Activated T-helper 2 cell treated with anti-CD3 and anti-CD28 coated beads, Interferon-gamma antibody, Interleukin-2, Interleukin-4, amounts not matched to agents 10 μg/mL and 5 μg/mL and 100 μg/mL, durations not matched to agents 14 hours and 24 hours and 36 hours (primary cell): Measurements from ENCODE around the gene AKT1S1. TPM values are rescaled to one million over a fixed set of nuclear protein-coding genes. Genes with fewer than 3 reads are reported as not detected.

Experiments used
- DNase-seq: peaks from one replicate; pipeline ENCODE4 v3.0.0; 2021; ENCODE audit warnings: low spot score
- H3K27ac Mint-ChIP-seq: one replicate; pipeline ENCODE4 v1.8.0; 2021; ENCODE audit warnings: mixed read lengths
- H3K27me3 Mint-ChIP-seq: one replicate; pipeline ENCODE4 v1.8.0; 2021; ENCODE audit warnings: low read depth, mixed read lengths
- H3K36me3 Mint-ChIP-seq: one replicate; pipeline ENCODE4 v1.8.0; 2021; ENCODE audit warnings: low read depth, mixed read lengths
- H3K4me1 Mint-ChIP-seq: one replicate; pipeline ENCODE4 v1.8.0; 2021; ENCODE audit warnings: low read depth, mixed read lengths
- H3K4me3 Mint-ChIP-seq: one replicate; pipeline ENCODE4 v1.8.0; 2021; ENCODE audit warnings: low read depth, mild to moderate bottlenecking, moderate library complexity, mixed read lengths
- H3K9me3 Mint-ChIP-seq: one replicate; pipeline ENCODE4 v1.8.0; 2021; ENCODE audit warnings: mixed read lengths
- intact Hi-C: fragments of 100-400 bp; cut with micrococcal nuclease; formaldehyde crosslinking; loops from one replicate; pipeline ENCODE4 v1.15.1; 2023
- total RNA-seq: library from RNA; stranded (reverse); gene quantifications from 2 replicates; pipeline ENCODE4 v1.2.3, GENCODE V29; 2022

The AKT1S1 gene
- total RNA-seq, 1 donor from 2014 or later = 29.7 TPM

GRCh38 chr19:49848938-49849337 lies 28.2 kb downstream of the AKT1S1 start:
- intact Hi-C loops = no loop called here
- Mint-ChIP-seq H3K9me3 (peaks cover 5% of the 10 kb centered on the region), H3K27me3 (no peaks in the 10 kb centered on the region), H3K27ac (peak overlapping the region; percentile 52), H3K4me1 (peaks cover 37% of the 10 kb centered on the region), H3K4me3 (peak overlapping the region; percentile 67), H3K36me3 (peaks cover 15% of the 10 kb centered on the region)
- no peak for DNase-seq

GRCh38 chr19:49847731-49848696 lies 29.1 kb downstream of the AKT1S1 start:
- no peaks in the 10 kb centered on the region for H3K27me3 Mint-ChIP-seq
- no peak for DNase-seq
- intact Hi-C loops = no loop called here
- H3K36me3 Mint-ChIP-seq = peaks cover 15% of the 10 kb centered on the region
- H3K4me1 Mint-ChIP-seq = peaks cover 34% of the 10 kb centered on the region
- no peak overlapping the region for H3K27ac Mint-ChIP-seq
- H3K4me3 Mint-ChIP-seq = no peak overlapping the region
- peaks cover 5% of the 10 kb centered on the region for H3K9me3 Mint-ChIP-seq

- no peak overlapping the region for H3K27ac Mint-ChIP-seq
- H3K4me1 Mint-ChIP-seq = peaks cover 24% of the 10 kb centered on the region
- peaks cover 10% of the 10 kb centered on the region for H3K36me3 Mint-ChIP-seq
- DNase-seq = no peak
- H3K4me3 Mint-ChIP-seq = no peak overlapping the region
- no peaks in the 10 kb centered on the region for H3K27me3 Mint-ChIP-seq
- H3K9me3 Mint-ChIP-seq = peaks cover 5% of the 10 kb centered on the region
- intact Hi-C loops = no loop called here
These were observed 30.7 kb downstream of the AKT1S1 start for GRCh38 chr19:49846408-49846807.

- H3K36me3 Mint-ChIP-seq = peaks cover 10% of the 10 kb centered on the region
- no peak overlapping the region for H3K27ac Mint-ChIP-seq
- intact Hi-C loops = no loop called here
These were observed 31.7 kb downstream of the AKT1S1 start for GRCh38 chr19:49845414-49845813.

GRCh38 chr19:49844138-49845095 lies 32.7 kb downstream of the AKT1S1 start:
- Mint-ChIP-seq H3K4me3 (no peak overlapping the region), H3K4me1 (peaks cover 16% of the 10 kb centered on the region), H3K27ac (no peak overlapping the region), H3K27me3 (no peaks in the 10 kb centered on the region), H3K9me3 (peaks cover 5% of the 10 kb centered on the region), H3K36me3 (peaks cover 10% of the 10 kb centered on the region)
- intact Hi-C loops = no loop called here
- DNase-seq = no peak

More at GRCh38 chr19:49845414-49845813, 31.7 kb downstream of the AKT1S1 start:
- H3K27me3 Mint-ChIP-seq = no peaks in the 10 kb centered on the region
- H3K9me3 Mint-ChIP-seq = peaks cover 5% of the 10 kb centered on the region
- no peak for DNase-seq
- H3K4me1 Mint-ChIP-seq = peaks cover 24% of the 10 kb centered on the region
- no peak overlapping the region for H3K4me3 Mint-ChIP-seq

GRCh38 chr19:49843265-49843664 lies 33.9 kb downstream of the AKT1S1 start:
- peaks cover 13% of the 10 kb centered on the region for H3K36me3 Mint-ChIP-seq
- DNase-seq = no peak
- H3K27ac Mint-ChIP-seq = no peak overlapping the region
- H3K27me3 Mint-ChIP-seq = no peaks in the 10 kb centered on the region
- H3K4me3 Mint-ChIP-seq = no peak overlapping the region
- H3K9me3 Mint-ChIP-seq = no peaks in the 10 kb centered on the region
- peaks cover 6% of the 10 kb centered on the region for H3K4me1 Mint-ChIP-seq
- intact Hi-C loops = no loop called here

GRCh38 chr19:49840736-49841249 lies 36.4 kb downstream of the AKT1S1 start:
- H3K27me3 Mint-ChIP-seq = no peaks in the 10 kb centered on the region
- no peak overlapping the region for H3K4me3 Mint-ChIP-seq
- H3K4me1 Mint-ChIP-seq = no peaks in the 10 kb centered on the region
- DNase-seq = no peak
- peaks cover 20% of the 10 kb centered on the region for H3K36me3 Mint-ChIP-seq
- no peaks in the 10 kb centered on the region for H3K9me3 Mint-ChIP-seq
- no peak overlapping the region for H3K27ac Mint-ChIP-seq
- intact Hi-C loops = no loop called here

- Mint-ChIP-seq H3K36me3 (peaks cover 20% of the 10 kb centered on the region), H3K27me3 (no peaks in the 10 kb centered on the region), H3K4me3 (no peak overlapping the region), H3K27ac (no peak overlapping the region), H3K4me1 (no peaks in the 10 kb centered on the region), H3K9me3 (no peaks in the 10 kb centered on the region)
- intact Hi-C loops = no loop called here
- no peak for DNase-seq
These were observed 36.8 kb downstream of the AKT1S1 start for GRCh38 chr19:49840321-49840720.

- Mint-ChIP-seq H3K27me3 (no peaks in the 10 kb centered on the region), H3K9me3 (no peaks in the 10 kb centered on the region), H3K27ac (no peak overlapping the region), H3K36me3 (peaks cover 26% of the 10 kb centered on the region), H3K4me1 (no peaks in the 10 kb centered on the region), H3K4me3 (no peak overlapping the region)
- no peak for DNase-seq
- intact Hi-C loops = no loop called here
These were observed 37.4 kb downstream of the AKT1S1 start for GRCh38 chr19:49839713-49840112.

DNA sequence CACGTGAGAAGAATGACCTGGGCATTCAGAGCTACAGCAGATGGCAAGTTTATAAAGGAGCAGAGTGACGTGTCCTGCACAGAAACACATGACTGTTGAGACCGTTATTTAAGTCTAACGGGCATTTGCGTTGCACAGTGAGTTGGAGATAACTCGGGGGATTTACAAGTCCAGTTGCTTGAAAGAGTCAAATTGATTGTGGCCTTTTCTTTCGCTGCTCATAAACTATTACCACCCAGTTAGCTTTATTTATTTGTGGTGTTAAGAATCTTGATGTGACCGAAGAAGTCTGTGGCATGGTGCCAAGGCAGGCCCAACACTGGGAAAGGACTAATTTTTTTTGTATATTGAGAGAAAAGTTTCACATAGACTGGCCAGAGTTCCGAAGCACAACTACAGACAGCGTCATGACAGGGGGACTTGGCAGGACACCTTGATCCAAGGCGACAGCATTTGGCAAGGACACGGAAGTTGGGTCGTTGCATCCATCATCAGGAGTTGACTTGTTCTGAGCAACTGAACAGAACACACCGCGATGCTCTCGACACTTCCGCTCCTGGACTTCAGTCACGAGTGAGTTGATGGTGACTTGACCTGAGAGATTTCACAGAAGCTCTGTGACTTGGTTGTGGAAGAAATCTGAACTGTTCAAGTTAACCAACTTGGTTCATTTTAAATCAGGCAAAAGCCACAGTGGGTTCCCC lies 38.1 kb downstream of the AKT1S1 start:
- H3K36me3 Mint-ChIP-seq = peaks cover 28% of the 10 kb centered on the region
- H3K4me3 Mint-ChIP-seq = no peak overlapping the region
- H3K9me3 Mint-ChIP-seq = no peaks in the 10 kb centered on the region

DNA sequence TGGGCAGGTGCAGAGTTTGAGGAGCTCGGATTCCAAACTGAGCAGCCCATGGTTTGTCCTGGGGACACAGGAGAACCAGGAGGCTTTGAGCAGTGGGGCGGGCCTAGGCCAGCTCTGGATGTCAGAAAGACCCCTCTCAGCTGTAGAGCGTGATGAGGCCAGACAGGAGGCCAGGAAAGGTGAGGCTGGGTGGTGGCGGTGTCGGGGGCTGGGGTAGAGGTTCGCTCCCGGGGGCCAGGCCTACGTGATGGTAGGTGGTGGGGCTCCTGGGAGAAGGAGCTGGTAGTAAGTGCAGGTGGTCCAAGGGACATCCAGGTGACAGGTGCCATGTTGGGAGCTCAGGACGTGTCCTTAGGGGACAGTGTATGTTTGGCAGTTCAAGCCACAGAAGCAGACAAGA lies 39.7 kb downstream of the AKT1S1 start:
- Mint-ChIP-seq H3K27me3 (no peaks in the 10 kb centered on the region), H3K4me3 (no peak overlapping the region), H3K9me3 (no peaks in the 10 kb centered on the region), H3K4me1 (peaks cover 2% of the 10 kb centered on the region), H3K27ac (no peak overlapping the region), H3K36me3 (peaks cover 36% of the 10 kb centered on the region)
- intact Hi-C loops = no loop called here
- no peak for DNase-seq

More for the DNA sequence above, 38.1 kb downstream of the AKT1S1 start:
- no peak overlapping the region for H3K27ac Mint-ChIP-seq
- no peaks in the 10 kb centered on the region for H3K27me3 Mint-ChIP-seq
- no peak for DNase-seq
- intact Hi-C loops = no loop called here
- no peaks in the 10 kb centered on the region for H3K4me1 Mint-ChIP-seq

DNA sequence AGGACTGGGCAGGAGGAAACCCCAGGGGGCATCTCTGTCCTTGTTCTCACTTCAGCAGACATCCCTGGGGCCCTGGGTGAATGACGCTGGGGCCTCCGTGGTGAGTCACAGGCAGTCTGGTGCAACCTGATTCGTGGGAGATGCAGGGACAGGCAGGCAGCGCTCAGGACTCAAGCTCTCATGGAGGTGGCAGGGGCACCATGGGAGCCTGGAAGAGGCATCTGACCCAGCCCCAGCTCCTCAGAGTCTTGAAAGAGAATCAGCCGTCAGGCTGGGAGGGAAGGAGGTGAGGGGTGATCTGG lies 40.2 kb downstream of the AKT1S1 start:
- peaks cover 3% of the 10 kb centered on the region for H3K4me1 Mint-ChIP-seq
- H3K36me3 Mint-ChIP-seq = peaks cover 40% of the 10 kb centered on the region
- no peaks in the 10 kb centered on the region for H3K27me3 Mint-ChIP-seq
- no peak for DNase-seq
- H3K4me3 Mint-ChIP-seq = no peak overlapping the region
- intact Hi-C loops = no loop called here
- no peak overlapping the region for H3K27ac Mint-ChIP-seq
- no peaks in the 10 kb centered on the region for H3K9me3 Mint-ChIP-seq
